NCI-H1048 (cell line): Measurements from ENCODE around the gene TBX4.

Source experiments
- DNase-seq: peaks from one replicate; lab custom pipeline; 2025; lab: John Stamatoyannopoulos, UW

Gene TBX4

DNA sequence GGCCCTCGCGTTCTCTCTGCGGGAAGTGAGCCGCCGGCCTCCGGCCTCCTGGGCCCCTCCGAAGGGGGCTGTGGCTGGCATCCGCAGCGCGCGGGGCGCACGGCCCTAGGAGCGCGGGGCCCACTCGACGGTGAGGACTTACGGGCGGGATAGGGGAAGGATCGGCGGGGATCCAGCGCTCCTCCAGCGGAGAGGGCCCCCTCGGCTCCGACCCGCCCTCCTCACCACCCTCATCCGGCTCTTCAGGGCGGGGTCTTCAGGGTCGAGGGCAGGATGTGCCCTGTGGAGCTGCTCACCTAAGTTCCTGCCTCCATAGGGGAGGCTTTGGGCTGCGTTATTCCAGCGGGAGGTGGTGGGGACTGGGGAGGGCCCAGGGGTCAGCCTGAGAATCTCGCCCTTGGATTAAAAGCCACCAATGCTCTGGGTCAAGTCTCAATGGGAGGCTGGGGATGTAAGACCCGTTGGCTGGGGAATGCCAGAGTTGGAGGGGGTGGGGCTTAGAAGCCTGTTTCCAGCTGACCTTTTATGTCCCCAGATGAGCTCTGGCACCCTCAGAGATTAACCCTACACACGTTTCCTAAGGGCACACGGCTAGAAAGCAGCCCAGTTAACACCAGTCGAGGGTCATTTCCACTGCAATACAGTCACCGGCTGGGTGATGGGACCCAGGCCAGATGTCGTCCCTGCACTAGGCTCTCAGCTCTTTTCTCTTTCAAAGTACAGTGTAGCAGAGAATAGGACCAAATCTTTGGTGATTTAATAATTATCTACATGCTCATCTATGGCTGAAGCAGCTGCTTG lies 39.2 kb upstream of the TBX4 start:
- DNase-seq: no peak

DNA sequence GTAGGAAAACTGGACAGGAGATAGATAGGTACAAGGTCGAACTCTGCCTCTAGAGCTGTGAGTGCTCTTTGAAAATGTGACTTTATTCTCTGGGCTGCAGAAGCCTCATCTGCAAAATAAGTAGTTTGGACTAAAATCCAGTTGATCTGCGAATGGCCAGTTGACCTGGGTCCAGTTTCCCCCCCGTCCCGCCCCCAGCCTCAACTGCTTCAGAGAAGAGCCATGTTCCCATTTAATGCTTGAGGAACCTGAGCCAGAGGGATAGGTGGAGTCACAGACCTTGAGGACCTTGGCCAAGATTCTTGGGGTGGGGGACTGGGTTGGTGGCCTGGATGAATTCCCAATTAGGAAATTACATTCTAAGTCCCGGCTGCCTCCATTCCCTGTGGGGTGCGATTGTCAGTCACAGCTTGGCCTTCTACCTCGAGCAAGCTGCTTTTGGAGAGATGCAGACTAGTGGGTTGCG lies 38.5 kb upstream of the TBX4 start:
- DNase-seq: no peak

DNA sequence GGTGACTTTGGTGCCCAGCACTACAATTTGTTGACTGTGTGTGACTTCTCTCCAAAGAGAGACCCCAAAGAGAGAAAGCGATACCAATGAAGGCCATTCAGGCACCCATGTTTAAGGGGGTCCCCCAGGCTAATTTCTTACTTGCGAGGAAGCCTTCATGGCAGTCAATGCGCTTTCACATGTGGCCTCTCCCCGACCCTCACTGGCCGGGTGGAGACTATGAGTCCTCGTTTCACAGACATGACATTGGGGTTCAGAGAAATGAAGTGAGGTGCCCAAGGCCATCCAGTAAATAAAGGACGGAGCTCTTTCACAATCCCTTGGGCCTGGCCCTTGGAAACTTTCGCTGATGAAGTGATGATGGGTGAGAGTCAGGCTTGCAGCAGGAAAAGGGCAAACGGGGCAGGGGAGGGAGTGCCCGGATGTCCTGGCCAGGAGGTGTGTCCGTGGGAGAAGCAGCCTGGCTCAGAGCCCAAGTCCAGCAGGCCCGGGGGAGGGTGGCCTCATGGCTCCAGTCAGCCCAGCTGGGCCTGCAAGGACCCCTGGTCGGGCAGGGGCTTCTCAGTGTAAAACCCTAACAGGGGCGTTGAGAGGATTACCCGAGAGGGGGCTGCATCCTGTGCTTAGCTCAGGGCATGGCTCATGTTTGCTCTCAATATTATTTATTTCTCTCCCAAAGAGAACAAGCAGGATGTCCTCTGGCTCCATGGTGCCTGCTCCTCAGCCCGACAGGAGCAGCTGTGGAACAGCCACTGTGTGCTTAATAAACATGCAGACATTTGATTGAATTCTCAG lies 37.9 kb upstream of the TBX4 start:
- DNase-seq: no peak

DNA sequence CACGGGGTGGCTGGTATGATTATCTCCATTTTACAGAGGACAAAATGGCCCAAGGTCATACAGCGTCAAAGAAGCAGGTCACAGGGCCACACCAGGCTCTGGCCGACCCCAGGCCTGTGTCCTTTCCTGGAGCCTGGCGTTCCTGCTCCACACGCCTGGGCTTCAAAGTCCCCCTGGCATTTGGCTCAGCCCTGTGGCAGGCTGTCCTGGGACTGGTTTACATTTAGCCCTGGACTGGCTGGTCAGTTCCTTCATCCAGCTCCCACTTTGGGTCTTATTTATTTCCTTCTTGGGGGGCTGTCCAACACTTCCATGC lies 37.3 kb upstream of the TBX4 start:
- DNase-seq: no peak

DNA sequence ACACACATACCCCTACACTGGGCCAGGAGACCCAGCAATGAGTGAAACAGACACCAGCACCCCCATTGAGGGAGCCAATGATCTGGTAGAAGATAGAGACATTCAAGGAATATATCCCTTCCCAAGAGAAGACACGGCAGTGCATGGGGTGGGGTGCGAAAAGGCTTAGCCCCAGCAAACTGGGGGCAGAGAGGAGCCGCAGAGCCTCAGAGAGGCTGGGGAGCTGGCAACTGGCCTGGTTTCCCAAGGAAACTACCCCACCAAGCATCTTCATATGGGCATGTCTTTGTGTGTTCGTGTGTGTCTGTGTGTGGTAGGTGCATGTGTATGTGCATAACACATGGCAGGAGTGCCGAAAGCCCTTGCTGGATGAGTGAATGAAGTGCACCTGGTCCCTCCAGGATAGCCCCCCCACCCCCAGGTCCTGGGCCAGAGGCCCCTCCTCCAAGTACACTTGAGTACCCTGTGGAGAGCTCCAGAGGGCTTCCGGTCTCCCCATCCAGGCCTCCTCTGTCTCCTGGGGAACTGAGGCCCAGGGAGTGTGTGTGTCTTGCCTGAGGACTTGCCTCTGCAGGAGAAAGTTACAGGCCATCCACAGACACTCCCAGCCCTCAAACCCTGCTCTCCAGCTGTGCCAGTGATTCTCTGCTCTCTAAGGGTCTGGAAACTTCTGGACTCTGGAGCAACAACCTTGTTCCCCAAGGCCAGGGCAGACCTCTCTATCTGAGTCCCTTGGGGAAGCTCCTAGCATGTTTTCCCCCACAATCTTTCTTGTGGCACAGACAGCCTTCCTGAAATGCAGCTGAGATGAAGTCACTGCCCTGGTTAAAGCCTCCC lies 36.6 kb upstream of the TBX4 start:
- DNase-seq: no peak

DNA sequence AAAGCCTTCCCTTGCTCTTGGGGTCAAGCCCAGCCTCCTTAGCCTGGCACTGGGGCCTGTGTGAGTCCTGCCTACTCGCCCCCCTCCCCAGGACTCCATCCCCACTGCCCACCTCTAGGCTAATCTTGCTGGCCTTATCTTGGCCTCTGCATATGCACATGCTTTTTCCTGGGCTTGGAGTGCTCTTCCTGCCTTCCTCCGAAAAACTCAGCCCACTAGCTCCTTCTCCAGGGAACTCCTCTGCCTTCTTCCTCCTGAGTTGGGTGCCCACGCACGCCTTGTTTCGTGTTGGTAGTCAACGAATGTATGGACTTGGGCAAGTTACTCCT lies 36.0 kb upstream of the TBX4 start:
- DNase-seq: no peak

DNA sequence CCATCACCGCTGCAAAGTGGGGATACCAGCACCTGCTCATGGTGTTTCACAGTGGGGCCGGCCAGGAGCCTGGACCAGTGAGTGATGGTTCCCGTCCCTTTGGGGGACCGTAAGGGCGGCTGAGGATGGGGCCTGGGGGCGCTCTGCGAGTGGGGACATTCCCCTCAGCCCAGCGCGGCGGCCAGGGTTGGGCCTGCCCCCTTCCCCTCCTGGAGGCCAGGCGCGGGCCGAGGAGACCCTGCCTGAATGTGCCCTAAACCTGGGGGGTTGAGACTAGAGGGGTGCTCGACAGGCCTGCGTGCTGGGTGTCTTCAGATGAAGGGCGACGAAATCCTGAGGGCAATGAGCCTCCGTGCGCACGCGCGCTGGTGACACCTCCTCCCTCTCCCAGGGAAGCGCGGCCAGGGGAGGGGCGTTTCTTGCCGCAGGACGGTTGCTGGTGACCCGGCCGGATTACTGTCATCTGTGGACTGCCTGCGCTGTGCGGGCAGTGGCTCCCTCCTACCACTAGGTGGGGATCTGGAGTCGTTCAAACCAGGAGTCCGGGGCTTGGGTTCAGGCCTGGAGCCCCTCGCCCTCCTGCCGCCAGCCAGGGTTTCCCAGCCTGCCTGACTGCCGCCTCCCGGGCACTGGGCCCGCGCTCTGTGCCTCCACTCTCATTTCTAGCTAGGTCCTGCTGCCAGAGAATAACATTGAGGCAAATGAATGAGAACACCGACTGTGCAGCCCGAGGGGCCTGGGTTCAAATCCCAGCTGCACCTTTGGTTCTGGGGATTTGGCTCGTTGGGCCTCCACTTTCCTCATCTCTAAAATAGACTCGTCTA lies 35.5 kb upstream of the TBX4 start:
- no peak for DNase-seq

DNA sequence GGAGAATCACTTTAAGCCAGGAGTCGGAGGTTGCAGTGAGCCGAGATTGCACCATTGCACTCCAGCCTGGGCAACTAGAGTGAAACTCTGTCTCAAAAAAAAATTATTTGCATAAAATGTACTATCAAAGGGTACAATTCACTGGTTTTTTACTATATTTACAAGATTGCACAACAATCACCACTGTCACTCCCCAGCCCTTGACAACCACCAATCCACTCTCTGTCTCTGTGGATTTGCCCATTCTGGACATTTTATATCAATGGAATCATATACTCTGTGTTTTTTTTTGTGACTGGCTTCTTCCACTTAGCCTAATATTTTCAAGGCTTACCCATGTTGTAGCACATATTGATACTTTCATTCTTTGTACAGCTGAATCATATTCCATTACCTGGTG lies 33.8 kb upstream of the TBX4 start:
- no peak for DNase-seq

DNA sequence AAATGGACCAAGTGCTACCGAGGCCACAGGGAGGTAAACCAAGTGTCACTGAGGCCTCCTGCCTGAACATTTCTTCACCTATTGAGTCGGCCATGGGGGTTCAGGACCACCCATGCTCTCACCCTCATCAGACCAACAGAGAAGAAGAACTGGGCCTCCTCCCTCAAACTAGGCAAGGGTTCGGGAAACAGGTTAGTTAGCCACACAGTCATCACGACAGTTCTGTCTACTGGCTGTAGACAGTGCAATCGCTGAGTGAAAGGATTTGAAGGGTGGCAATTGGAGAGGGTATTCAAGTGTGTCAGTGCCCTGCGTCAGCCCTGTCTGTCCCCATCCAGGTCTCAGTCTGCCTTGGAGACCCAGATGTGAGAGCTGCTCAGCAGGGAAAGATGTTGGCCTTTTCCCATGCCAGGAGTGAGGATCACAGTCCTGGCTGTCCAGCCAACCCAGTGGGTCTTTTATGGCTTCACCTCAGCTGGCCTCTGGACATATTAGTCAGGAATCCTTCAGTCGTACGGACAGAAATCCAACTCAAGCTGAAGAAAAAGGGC lies 32.7 kb upstream of the TBX4 start:
- DNase-seq: no peak

DNA sequence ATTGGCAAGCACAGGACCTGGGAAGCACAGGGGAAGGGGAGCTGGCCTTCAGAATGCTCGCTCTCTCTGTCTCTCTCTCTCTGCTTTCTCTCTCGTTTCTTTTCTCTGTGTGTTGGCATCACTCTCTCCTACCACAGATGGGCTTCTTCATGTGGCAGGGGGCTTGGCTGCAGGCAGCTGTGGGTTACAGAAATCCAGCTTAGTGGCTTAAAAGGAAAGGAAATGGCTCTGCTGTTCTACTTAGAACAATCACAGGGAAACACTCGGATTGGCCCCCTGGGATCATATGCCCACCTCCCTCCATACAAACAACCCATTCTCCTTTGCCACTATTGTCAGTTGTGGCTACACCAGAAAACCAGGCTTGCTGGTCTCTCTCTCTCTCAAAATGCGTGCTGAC lies 32.2 kb upstream of the TBX4 start:
- DNase-seq: no peak

DNA sequence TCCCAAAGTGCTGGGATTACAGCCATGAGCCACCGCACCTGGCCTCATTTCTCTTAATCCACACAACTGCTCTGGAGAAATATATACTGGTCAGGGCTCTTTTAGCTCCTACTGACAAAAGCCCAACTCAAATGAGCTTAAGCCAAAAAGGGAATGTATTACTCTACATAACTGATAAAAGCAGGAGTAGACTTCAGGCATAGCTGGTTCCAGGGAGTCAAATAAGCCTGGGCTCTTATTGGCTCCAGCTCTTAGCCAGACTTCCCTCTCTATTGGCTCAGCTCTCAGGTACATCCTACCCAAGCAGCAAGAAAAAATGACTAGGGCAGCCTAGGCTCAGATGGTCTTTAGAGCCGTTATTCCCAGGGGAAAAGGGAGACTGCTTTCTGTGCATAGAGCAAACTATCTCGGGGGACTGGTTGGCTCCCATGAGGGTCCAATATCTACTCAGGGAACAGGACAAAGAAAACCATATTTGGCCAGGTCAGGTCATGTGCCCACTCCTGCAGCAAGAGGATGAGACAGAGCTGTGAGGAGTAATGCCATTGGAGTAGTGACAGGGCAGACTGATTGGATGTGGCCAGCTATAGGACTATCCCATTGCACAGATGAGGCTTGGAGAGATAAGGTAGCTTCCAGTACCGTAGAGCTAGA lies 31.4 kb upstream of the TBX4 start:
- DNase-seq: no peak

DNA sequence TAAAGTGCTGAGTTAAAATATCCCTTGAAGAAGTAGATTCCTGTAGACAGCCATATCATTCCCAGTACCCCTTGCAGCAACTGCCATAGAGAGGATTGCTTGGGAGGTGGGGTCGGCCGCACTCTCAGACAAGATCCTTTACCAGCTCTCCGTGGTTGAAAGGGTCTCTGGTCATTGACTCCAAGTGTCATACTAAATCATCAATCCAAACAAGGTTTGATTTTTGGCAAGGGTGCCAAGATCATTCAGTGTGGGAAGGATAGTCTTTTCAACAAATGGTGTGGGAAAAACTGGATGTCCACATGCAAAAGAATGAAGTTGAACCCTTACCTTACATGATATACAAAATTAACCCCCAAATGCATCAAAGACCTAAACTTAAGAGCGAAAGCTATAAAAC lies 30.8 kb upstream of the TBX4 start:
- no peak for DNase-seq

DNA sequence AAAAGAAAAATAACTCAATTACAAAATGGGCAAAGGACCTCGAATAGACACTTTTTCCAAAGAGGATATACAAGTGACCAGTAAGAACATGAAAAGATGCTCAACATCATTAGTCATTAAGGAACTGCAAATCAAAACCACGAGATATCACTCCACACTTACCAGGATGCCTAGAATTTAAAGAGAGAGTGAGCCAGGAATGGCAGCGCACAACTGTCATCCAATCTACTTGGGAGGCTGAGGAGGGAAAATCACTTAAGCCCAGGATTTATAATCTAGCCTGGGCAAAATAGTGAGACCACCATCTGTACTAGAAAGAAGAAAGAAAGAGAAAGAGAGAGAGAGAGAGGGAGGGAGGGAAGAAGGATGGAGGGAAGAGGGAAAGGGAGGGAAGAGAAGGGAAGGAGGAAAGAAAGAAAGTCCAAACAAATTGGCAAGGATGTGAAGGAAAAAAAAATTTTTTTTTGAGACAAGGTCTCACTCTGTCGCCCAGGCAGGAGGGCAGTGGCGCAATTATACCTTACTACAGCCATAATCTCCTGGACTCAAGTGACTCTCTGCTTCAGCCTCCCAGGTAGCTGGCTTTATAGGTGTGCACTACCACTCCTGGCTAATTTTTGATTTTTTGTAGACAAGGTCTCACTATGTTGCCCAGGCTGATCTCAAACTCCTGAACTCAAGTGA lies 30.0 kb upstream of the TBX4 start:
- DNase-seq: no peak

DNA sequence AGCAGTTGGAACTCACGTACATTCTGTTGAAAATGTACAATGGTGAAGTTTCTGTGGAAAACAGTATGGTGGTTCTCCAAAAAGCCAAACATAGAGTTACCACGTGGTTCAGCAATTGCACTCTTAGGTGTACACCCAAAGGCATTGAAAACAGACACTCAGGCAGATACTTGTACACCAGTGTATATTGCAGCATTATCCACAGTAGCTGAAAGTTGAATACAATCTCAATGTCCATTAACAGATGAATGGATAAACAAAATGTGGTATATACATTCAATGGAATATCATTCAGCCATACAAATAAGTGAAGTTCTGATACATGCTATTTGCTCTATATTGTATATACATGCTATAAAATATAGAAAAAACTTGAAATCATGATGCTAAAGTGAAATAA lies 29.4 kb upstream of the TBX4 start:
- DNase-seq: no peak

DNA sequence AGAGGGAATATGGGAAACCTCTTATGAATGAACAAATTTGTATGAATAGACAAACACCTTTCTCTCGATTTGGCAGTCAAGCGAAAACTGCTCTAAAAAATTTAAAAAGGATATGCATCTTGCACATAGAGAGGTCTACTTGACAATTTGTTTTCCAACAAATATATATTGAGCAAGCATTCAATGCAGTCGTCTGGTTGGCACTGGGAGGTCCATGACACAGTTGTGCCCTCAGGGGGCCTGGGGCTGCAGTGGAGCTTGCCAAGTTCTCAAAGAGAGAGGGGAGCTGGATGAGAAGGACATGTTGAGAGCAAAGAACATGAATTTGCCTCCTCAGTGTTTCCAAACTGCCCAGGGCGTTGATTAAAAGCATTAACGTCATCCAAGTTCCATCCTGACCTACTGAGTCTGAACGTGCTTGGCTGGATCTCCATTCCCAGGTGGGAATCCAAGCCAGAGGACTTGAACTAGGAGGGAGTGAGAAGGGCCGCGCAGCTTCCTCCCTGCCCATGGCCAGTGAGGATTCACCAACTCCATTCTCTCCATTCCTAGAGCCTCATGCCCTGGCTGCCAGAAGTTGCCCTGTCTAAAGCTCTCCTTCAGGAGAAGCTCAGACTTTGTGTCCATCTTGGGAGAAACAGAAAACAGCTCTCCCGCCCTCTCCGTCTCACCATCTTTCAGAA lies 28.1 kb upstream of the TBX4 start:
- no peak for DNase-seq

DNA sequence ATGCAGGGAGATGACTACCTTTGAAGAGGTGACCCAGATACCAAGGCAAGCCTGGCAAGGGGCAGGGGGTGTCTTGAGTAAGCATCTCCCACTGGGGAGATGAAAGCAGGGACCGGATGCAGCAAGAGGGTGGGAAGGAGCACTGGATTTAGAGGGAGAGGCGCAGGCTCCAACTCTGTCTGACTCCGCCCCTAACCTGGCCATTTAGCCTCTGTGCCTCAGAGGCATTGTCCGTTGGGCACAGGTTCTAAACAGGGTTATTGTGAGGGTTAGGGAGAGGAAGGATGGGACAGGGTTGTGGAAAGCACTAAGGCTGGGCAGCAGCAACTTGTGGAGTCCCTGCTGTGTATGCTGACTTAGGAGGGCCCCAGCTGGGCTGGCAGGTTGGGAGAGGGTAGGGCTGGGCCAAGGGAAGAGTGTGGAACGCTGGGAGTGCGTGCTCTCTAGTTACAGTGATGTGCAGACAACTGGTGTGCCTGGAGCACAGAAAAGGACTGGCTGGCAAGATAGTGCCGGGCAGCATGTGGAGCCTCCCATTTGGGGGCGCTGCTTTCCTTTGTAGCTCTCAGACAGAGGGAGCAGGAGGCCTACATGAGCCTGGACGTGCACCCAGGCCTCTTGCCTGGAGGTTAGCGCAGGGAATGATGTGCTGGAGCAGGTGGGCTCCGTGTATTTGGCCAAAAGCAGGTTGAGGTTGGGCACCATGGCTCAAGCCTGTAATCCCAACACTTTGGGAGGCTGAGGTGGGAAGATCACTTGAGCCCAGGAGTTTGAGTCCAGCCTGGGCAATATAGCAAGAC lies 26.3 kb upstream of the TBX4 start:
- no peak for DNase-seq

DNA sequence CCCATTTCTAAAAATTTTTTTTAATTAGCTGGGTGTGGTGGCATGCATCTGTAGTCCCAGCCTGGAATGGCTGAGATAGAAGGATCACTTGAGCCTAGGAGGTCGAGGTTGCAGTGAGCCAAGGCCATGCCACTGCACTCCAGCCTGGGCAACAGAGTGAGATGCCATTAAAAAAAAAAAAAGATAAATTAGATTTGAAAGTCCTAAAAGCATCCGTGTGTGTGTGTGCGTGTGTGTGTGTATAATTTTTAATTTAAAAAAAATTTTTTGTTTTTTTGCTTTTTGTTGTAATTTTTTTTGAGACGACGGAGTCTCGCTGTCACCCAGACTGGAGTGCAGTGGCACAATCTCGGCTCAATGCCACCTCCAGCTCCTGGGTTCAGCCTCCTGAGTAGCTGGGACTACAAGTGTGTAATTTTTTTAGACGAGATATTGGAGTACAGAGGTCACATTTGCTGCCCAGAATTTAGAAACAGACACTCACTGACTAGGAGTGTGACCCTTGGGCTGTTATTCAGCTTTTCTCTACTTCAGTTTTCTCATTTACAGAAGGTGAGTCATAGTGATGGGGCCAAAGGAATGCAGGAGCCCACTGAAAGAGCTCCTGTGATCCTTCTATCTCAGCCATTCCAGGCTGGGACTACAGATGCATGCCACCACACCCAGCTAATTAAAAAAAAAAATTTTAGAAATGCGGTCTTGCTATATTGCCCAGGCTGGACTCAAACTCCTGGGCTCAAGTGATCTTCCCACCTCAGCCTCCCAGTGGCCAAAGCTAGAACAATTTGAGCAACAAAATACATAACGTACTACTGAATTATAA lies 25.5 kb upstream of the TBX4 start:
- DNase-seq: no peak

DNA sequence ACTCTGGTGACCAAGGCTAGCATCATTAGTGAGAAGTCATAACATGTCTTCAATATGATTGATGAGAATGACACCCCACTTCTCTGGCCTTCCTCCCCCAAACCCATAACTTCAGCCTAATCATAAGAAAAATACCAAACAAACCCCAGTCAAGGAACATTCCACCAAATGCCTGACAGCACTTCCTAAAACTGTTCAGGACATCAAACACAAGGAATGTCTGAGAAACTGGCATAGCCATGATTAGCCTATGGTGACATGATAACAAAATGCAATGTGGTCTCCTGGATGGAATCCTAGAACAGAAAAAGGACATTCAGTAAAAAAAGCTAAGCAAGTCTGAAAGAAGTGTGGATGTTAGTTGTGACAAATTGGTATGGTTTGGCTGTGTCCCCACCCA lies 24.7 kb upstream of the TBX4 start:
- DNase-seq: no peak
